NB4 (cell line): ENCODE results near the gene TBC1D4.

Experiments
- POLR2A ChIP-seq: IDR thresholded peaks from 2 replicates; pipeline ENCODE4 v1.6.1; 2011; ENCODE audit warnings: mild to moderate bottlenecking; ENCODE audit not compliant: insufficient read length; ENCODE audit errors: extremely low read depth
- TF ChIP-seq, protein P1 (sequence below): IDR thresholded peaks from one replicate; pipeline ENCODE4 v1.5.1; 2012; ENCODE audit warnings: low read depth, low read length

DNA sequence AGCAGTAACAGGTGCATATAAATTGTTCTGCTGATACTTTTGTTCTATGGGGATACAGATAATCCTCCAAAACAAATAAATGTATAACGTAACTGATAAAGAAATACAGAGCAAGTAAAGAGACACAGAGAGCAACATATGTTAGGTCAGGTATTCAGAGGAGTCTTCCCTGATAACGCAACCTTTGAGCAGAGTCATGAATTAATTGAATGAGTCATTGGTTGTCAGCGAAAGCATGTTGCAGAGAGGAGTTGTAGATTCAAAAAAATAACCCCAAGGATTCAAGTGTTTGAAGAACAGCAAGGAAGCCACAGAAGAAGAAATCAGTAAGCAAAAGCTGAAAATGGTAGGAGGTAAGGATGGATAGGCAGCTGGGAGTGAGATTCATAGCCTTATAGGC, 245.2 kb downstream of the TBC1D4 start:
- TF ChIP-seq, protein P1, sequence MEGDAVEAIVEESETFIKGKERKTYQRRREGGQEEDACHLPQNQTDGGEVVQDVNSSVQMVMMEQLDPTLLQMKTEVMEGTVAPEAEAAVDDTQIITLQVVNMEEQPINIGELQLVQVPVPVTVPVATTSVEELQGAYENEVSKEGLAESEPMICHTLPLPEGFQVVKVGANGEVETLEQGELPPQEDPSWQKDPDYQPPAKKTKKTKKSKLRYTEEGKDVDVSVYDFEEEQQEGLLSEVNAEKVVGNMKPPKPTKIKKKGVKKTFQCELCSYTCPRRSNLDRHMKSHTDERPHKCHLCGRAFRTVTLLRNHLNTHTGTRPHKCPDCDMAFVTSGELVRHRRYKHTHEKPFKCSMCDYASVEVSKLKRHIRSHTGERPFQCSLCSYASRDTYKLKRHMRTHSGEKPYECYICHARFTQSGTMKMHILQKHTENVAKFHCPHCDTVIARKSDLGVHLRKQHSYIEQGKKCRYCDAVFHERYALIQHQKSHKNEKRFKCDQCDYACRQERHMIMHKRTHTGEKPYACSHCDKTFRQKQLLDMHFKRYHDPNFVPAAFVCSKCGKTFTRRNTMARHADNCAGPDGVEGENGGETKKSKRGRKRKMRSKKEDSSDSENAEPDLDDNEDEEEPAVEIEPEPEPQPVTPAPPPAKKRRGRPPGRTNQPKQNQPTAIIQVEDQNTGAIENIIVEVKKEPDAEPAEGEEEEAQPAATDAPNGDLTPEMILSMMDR: no peak
- TF ChIP-seq POLR2A: no peak
